Smooth muscle cell (in vitro differentiated cells): Measurements from ENCODE around the gene CAV2. TPM values are rescaled to one million over a fixed set of nuclear protein-coding genes. Genes with fewer than 3 reads are reported as not detected.
A peak's percentile ranks its signal among the peaks of the same experiment; 100 is the strongest.

ENCODE experiments used
- DNase-seq: peaks from one replicate; lab custom pipeline; 2025; ENCODE audit not compliant: unreplicated experiment; lab: John Stamatoyannopoulos, UW
- H2AFZ ChIP-seq: fragments of 200-600 bp; sonication (generic); 2 replicates; pipeline ENCODE4 v1.6.0; 2016; ENCODE audit warnings: antibody characterized with exemption, low read depth, mild to moderate bottlenecking
- H3F3A ChIP-seq: fragments of 200-600 bp; sonication (generic); 2 replicates; pipeline ENCODE4 v1.6.0; 2017; ENCODE audit warnings: antibody characterized with exemption, low read depth
- H3K27ac ChIP-seq: fragments of 200-600 bp; sonication (generic); 2 replicates; pipeline ENCODE4 v1.5.1; 2016; ENCODE audit warnings: low read depth, mild to moderate bottlenecking
- H3K27me3 ChIP-seq: fragments of 200-600 bp; sonication (generic); 2 replicates; pipeline ENCODE4 v1.6.1; 2016; ENCODE audit warnings: low read depth, mild to moderate bottlenecking
- H3K36me3 ChIP-seq: fragments of 200-600 bp; sonication (generic); 2 replicates; pipeline ENCODE4 v1.5.1; 2016; ENCODE audit warnings: low read depth
- H3K4me1 ChIP-seq: fragments of 200-600 bp; sonication (generic); 2 replicates; pipeline ENCODE4 v1.5.1; 2016; ENCODE audit warnings: low read depth
- H3K4me2 ChIP-seq: fragments of 200-600 bp; sonication (generic); 2 replicates; pipeline ENCODE4 v1.6.0; 2016; ENCODE audit warnings: mild to moderate bottlenecking
- H3K4me3 ChIP-seq: fragments of 200-600 bp; sonication (generic); 2 replicates; pipeline ENCODE4 v1.5.1; 2016; ENCODE audit warnings: mild to moderate bottlenecking
- H3K79me2 ChIP-seq: fragments of 200-600 bp; sonication (generic); 2 replicates; pipeline ENCODE4 v1.6.0; 2016; ENCODE audit warnings: low read depth, mild to moderate bottlenecking
- H3K9ac ChIP-seq: fragments of 200-600 bp; sonication (generic); 2 replicates; pipeline ENCODE4 v1.6.0; 2016; ENCODE audit warnings: low read depth
- H3K9me3 ChIP-seq: fragments of 200-600 bp; sonication (generic); replicated peaks from 2 replicates; pipeline ENCODE4 v1.5.1; 2016; ENCODE audit warnings: low read depth
- H4K20me1 ChIP-seq: fragments of 200-600 bp; sonication (generic); 2 replicates; pipeline ENCODE4 v1.6.0; 2016; ENCODE audit warnings: low read depth
- WGBS: methylation state at CpG from one replicate; pipeline ENCODE4 v1.1.7; 2016; ENCODE audit warnings: low lambda C conversion rate; 5-methylcytosine and 5-hydroxymethylcytosine counted together
- polyA plus RNA-seq: library from polyadenylated mRNA; unstranded; fragments of >200 nt; fragmentation: Nextera tagmentation; extraction: Ambion mirVana; gene quantifications from 2 replicates; pipeline ENCODE4 v1.2.1, GENCODE V29; 2016
- total RNA-seq: library from RNA; depleted of rRNA; stranded (reverse); fragments of >200 nt; gene quantifications from 2 replicates; pipeline ENCODE4 v1.2.3, GENCODE V29; 2014
- TF ChIP-seq, protein P1 (sequence below): fragments of 200-600 bp; sonication (generic); IDR thresholded peaks from 2 replicates; pipeline ENCODE4 v1.5.1; 2017; ENCODE audit warnings: borderline replicate concordance, mild to moderate bottlenecking, antibody characterized with exemption; ENCODE audit not compliant: insufficient read depth, poor library complexity, severe bottlenecking

The CAV2 gene
- total and polyA plus RNA-seq, 2 experiments from 2014 or later, result 38.8 to 68.0 TPM

DNA sequence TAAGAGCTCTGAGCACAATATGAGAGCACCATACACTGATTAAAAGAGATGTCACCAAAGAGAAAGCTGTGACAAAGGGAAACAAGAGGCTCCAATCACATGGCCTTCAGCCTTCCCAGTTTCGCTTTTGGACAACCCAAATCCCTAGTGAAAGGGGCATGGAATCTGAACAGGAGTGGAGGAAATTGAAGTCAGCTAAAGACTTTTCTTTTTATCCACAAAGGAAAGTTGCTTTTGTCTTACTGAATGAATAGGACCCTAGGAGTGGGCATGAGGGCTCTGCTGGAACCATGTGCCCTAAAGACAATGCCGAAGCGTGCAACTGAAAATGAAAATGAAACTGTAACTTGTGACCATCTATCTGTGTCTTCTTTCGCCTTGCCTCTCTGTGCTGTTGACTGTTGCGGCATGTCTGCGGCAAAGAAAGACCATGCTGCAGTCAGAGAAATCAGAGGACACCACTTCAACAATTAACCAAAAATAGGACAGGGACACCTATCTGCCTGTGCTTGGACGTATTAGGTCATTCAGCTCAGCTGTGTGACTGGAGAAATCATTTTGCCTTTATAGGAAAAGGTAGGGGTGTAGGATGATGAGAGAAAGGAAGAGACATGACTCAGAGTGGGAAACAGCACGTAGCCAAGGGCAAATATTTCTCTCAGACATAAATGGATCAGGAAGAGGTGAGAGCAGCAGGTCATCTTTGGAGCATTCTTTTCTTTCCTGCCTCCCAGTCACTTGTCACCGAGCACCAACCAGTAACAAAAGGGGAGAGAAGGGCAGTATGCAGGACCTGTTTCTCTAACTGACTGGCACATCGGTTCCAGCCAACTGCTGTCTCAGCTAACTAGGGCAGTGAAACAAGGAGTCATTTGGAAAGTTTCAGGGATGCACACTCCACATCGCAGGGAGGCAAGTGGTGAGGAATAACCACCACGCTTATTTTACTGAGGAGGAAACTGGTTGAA lies 12.3 kb downstream of the CAV2 start:
- Histone ChIP-seq H3K4me2 (no peak overlapping the region), H3F3A (no peaks in the 10 kb centered on the region), H3K9ac (no peak overlapping the region), H3K79me2 (no peaks in the 10 kb centered on the region), H3K36me3 (peaks cover 3% of the 10 kb centered on the region), H3K4me1 (peaks cover 24% of the 10 kb centered on the region), H3K27ac (peak overlapping the region; percentile 12), H3K4me3 (no peak overlapping the region), H4K20me1 (no peaks in the 10 kb centered on the region), H2AFZ (no peak overlapping the region), H3K27me3 (no peaks in the 10 kb centered on the region), H3K9me3 (no peaks in the 10 kb centered on the region)
- DNase-seq, result no peak
- 70% methylated on average over 12 of the region's 12 CpGs for WGBS
- TF ChIP-seq, protein P1, sequence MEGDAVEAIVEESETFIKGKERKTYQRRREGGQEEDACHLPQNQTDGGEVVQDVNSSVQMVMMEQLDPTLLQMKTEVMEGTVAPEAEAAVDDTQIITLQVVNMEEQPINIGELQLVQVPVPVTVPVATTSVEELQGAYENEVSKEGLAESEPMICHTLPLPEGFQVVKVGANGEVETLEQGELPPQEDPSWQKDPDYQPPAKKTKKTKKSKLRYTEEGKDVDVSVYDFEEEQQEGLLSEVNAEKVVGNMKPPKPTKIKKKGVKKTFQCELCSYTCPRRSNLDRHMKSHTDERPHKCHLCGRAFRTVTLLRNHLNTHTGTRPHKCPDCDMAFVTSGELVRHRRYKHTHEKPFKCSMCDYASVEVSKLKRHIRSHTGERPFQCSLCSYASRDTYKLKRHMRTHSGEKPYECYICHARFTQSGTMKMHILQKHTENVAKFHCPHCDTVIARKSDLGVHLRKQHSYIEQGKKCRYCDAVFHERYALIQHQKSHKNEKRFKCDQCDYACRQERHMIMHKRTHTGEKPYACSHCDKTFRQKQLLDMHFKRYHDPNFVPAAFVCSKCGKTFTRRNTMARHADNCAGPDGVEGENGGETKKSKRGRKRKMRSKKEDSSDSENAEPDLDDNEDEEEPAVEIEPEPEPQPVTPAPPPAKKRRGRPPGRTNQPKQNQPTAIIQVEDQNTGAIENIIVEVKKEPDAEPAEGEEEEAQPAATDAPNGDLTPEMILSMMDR, result no peak

DNA sequence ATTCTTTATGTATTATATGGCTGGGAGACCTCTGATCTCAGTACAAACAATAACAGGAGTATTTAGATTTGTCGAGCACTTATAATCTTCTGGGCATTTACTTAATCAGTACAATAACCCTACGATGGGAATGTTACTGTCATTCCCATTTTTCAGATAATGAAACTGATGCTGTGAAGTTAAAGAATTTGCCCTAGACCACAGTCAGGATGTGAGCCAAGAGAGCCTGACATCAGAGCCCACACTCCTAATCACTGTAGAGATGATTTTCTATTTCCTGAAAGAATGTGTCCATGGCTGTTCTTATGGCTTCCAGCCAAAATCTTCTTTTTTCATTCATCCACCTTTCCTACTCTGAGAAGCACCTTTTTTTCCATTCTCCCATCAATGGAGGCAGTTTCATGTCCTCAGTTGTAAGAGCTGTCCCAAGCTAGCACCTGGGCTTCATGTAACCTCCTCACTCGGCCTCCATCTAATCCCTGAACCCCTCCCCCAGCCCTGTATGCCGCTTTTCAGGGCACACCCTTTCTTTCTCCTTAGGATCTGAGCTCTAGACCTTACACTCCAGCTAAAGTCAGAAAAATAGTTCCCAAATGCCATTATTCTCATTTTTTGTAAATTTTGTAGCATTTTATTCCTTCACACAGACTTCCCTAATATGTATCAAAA lies 13.1 kb downstream of the CAV2 start:
- Histone ChIP-seq H3K79me2 (no peaks in the 10 kb centered on the region), H4K20me1 (no peaks in the 10 kb centered on the region), H2AFZ (no peak overlapping the region), H3K9me3 (no peaks in the 10 kb centered on the region), H3F3A (no peaks in the 10 kb centered on the region), H3K4me1 (peaks cover 24% of the 10 kb centered on the region), H3K27ac (no peak overlapping the region), H3K4me3 (no peak overlapping the region), H3K27me3 (no peaks in the 10 kb centered on the region), H3K9ac (no peak overlapping the region), H3K36me3 (no peaks in the 10 kb centered on the region), H3K4me2 (no peak overlapping the region)
- TF ChIP-seq, protein P1, result no peak
- WGBS, result 64% methylated on average over 4 of the region's 4 CpGs
- no peak for DNase-seq

- H3K4me2 ChIP-seq, result no peak overlapping the region
- H3F3A ChIP-seq, result no peaks in the 10 kb centered on the region
- H3K9ac ChIP-seq, result no peak overlapping the region
- no peaks in the 10 kb centered on the region for H3K9me3 ChIP-seq
- H3K27me3 ChIP-seq, result no peaks in the 10 kb centered on the region
- no peak overlapping the region for H2AFZ ChIP-seq
- no peaks in the 10 kb centered on the region for H4K20me1 ChIP-seq
- no peaks in the 10 kb centered on the region for H3K79me2 ChIP-seq
- DNase-seq, result no peak
- H3K4me3 ChIP-seq, result no peak overlapping the region
- H3K36me3 ChIP-seq, result no peaks in the 10 kb centered on the region
- no peak overlapping the region for H3K27ac ChIP-seq
- peaks cover 24% of the 10 kb centered on the region for H3K4me1 ChIP-seq
- TF ChIP-seq, protein P1, result no peak
Measured at GRCh38 chr7:116515584-116515983, 16.0 kb downstream of the CAV2 start.
